Nephron progenitor cell (in vitro differentiated cells): Measurements from ENCODE around the gene GPATCH8.

Source experiments
- DNase-seq: peaks from one replicate; pipeline ENCODE4 v3.0.0; 2021
- H3K27ac Mint-ChIP-seq: 2 replicates; pipeline ENCODE4 v1.8.0; 2021; ENCODE audit warnings: mild to moderate bottlenecking, moderate library complexity, mixed read lengths
- H3K27me3 Mint-ChIP-seq: 2 replicates; pipeline ENCODE4 v1.8.0; 2021; ENCODE audit warnings: mild to moderate bottlenecking, low read depth, mixed read lengths; ENCODE audit not compliant: poor library complexity
- H3K36me3 Mint-ChIP-seq: 2 replicates; pipeline ENCODE4 v1.8.0; 2021; ENCODE audit warnings: low read depth, mixed read lengths
- H3K4me1 Mint-ChIP-seq: 2 replicates; pipeline ENCODE4 v1.8.0; 2021; ENCODE audit warnings: mixed read lengths
- H3K4me3 Mint-ChIP-seq: 2 replicates; pipeline ENCODE4 v1.8.0; 2021; ENCODE audit warnings: mild to moderate bottlenecking, moderate library complexity, mixed read lengths
- H3K9me3 Mint-ChIP-seq: 2 replicates; pipeline ENCODE4 v1.8.0; 2021; ENCODE audit warnings: mild to moderate bottlenecking, moderate library complexity, mixed read lengths
- TF ChIP-seq, protein P1 (sequence below): fragments of 200-600 bp; sonication (generic); IDR thresholded peaks from 2 replicates; pipeline ENCODE4 v1.5.0; 2021; ENCODE audit warnings: antibody characterized with exemption

Gene GPATCH8

GRCh38 chr17:44389281-44389680 lies 113.9 kb downstream of the GPATCH8 start, which contains the start of gene ITGA2B:
Gene ITGA2B (minus strand): TSS chr17:44389649. CDS start chr17:44389473, 176 bp downstream.
- no peak within 1 kb of the TSS for H3K4me3 Mint-ChIP-seq
- H3K27ac Mint-ChIP-seq = no peak within 1 kb of the TSS
- TF ChIP-seq, protein P1, sequence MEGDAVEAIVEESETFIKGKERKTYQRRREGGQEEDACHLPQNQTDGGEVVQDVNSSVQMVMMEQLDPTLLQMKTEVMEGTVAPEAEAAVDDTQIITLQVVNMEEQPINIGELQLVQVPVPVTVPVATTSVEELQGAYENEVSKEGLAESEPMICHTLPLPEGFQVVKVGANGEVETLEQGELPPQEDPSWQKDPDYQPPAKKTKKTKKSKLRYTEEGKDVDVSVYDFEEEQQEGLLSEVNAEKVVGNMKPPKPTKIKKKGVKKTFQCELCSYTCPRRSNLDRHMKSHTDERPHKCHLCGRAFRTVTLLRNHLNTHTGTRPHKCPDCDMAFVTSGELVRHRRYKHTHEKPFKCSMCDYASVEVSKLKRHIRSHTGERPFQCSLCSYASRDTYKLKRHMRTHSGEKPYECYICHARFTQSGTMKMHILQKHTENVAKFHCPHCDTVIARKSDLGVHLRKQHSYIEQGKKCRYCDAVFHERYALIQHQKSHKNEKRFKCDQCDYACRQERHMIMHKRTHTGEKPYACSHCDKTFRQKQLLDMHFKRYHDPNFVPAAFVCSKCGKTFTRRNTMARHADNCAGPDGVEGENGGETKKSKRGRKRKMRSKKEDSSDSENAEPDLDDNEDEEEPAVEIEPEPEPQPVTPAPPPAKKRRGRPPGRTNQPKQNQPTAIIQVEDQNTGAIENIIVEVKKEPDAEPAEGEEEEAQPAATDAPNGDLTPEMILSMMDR = no peak
- H3K36me3 Mint-ChIP-seq = no peaks in the 10 kb centered on the region
- peaks cover 31% of the 10 kb centered on the region for H3K27me3 Mint-ChIP-seq
- peaks cover 28% of the 10 kb centered on the region for H3K4me1 Mint-ChIP-seq
- H3K9me3 Mint-ChIP-seq = no peaks in the 10 kb centered on the region
- DNase-seq = no peak

DNA sequence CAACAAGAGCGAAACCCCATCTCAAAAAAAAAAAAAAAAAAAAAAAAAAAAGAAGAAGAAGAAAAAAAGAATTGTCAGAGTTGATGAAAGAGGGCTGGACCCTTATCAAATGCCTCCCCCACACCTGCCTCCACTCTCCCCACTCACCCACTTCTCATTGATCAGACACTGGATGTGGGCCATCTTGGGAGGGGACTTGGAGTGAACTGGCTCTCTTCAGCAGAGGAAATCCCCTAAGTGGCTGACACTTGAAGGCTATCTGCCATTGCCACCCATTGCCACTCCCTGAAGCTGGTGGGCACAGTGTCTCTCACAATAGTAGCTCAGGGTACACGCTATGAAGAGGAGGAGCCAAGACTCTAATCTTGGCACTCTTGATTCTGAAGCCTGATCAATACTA lies 115.4 kb downstream of the GPATCH8 start:
- no peaks in the 10 kb centered on the region for H3K9me3 Mint-ChIP-seq
- TF ChIP-seq, protein P1 = no peak
- DNase-seq = no peak
- peaks cover 30% of the 10 kb centered on the region for H3K4me1 Mint-ChIP-seq
- no peak overlapping the region for H3K27ac Mint-ChIP-seq
- H3K36me3 Mint-ChIP-seq = no peaks in the 10 kb centered on the region
- H3K27me3 Mint-ChIP-seq = peaks cover 46% of the 10 kb centered on the region
- no peak overlapping the region for H3K4me3 Mint-ChIP-seq

DNA sequence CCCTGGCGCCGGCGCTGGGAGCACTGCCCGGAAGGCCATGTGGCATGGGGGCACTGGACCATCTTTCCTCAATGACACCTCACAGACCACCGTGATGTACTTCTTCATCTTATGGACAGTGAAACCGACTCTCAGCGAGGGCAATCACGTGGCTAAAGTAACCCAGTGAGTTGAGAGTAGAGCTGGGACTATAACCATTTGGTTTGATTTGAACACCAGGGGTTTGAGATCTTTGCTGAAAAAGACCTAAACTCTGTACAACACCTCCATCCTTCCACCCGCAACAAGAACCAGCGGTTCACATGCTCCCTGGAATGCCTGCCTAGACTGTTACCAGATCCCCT lies 117.1 kb downstream of the GPATCH8 start:
- TF ChIP-seq, protein P1 = no peak
- peaks cover 30% of the 10 kb centered on the region for H3K4me1 Mint-ChIP-seq
- H3K27ac Mint-ChIP-seq = no peak overlapping the region
- peak overlapping the region; percentile 75 for H3K4me3 Mint-ChIP-seq
- H3K9me3 Mint-ChIP-seq = no peaks in the 10 kb centered on the region
- H3K36me3 Mint-ChIP-seq = no peaks in the 10 kb centered on the region
- no peak for DNase-seq
- H3K27me3 Mint-ChIP-seq = peaks cover 62% of the 10 kb centered on the region

GRCh38 chr17:44385287-44386181 lies 117.7 kb downstream of the GPATCH8 start:
- Mint-ChIP-seq H3K4me3 (peak overlapping the region; percentile 82), H3K27ac (no peak overlapping the region), H3K9me3 (no peaks in the 10 kb centered on the region), H3K36me3 (no peaks in the 10 kb centered on the region), H3K27me3 (peaks cover 66% of the 10 kb centered on the region), H3K4me1 (peaks cover 26% of the 10 kb centered on the region)
- TF ChIP-seq, protein P1 = no peak
- peak; percentile 96 for DNase-seq

DNA sequence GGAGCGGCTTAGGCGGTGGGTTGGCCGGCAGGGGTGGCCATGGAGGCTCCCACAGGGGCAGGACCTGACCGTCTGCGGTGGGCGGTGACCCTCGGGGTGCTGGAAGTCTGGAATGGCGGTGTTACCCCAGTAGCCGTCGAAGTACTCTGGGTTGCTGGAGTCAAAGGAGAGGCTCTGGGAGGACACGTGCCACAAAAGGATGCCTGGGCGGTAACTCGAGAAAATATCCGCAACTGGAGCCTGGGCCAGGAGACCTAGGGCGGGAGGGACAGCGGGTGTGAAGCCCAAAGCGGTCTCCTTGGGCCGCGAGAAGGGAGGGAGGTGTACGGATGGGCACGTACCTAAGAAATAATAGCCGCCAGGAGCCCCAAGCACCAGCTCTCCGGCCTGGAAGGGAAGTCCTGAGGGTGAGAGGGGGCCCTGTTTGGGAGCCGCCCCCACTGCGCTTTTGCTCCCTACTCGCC lies 118.4 kb downstream of the GPATCH8 start:
- peak; percentile 56 for DNase-seq
- peaks cover 66% of the 10 kb centered on the region for H3K27me3 Mint-ChIP-seq
- H3K27ac Mint-ChIP-seq = no peak overlapping the region
- H3K36me3 Mint-ChIP-seq = no peaks in the 10 kb centered on the region
- H3K9me3 Mint-ChIP-seq = no peaks in the 10 kb centered on the region
- TF ChIP-seq, protein P1 = no peak
- peak overlapping the region; percentile 82 for H3K4me3 Mint-ChIP-seq
- H3K4me1 Mint-ChIP-seq = peaks cover 21% of the 10 kb centered on the region
